DOHH2 (cell line): ENCODE results near the gene EIF4A3.

Source experiments
- H3F3A ChIP-seq: fragments of 200-600 bp; sonication (generic), shearing (Covaris generic); 2 replicates; pipeline ENCODE4 v1.6.0; 2016; ENCODE audit warnings: antibody characterized with exemption, mild to moderate bottlenecking; ENCODE audit not compliant: control insufficient read depth, insufficient read depth
- H3K27ac ChIP-seq: fragments of 200-600 bp; sonication (generic); 2 replicates; pipeline ENCODE4 v1.5.1; 2014; ENCODE audit warnings: low read depth, mild to moderate bottlenecking, low read length, moderate library complexity
- H3K27me3 ChIP-seq: fragments of 200-600 bp; sonication (generic); 2 replicates; pipeline ENCODE4 v1.6.1; 2014; ENCODE audit warnings: mild to moderate bottlenecking, low read length, mixed read lengths; ENCODE audit not compliant: control insufficient read depth
- H3K36me3 ChIP-seq: fragments of 200-600 bp; sonication (generic); 2 replicates; pipeline ENCODE4 v1.6.1; 2014; ENCODE audit warnings: mild to moderate bottlenecking, low read length, moderate library complexity, mixed read lengths; ENCODE audit not compliant: control insufficient read depth
- H3K4me1 ChIP-seq: fragments of 200-600 bp; sonication (generic); 2 replicates; pipeline ENCODE4 v1.6.1; 2014; ENCODE audit warnings: mild to moderate bottlenecking, low read length, mixed read lengths; ENCODE audit not compliant: control insufficient read depth
- H3K4me2 ChIP-seq: fragments of 200-600 bp; sonication (generic); 2 replicates; pipeline ENCODE4 v1.6.0; 2014; ENCODE audit warnings: mild to moderate bottlenecking, low read length, moderate library complexity
- H3K4me3 ChIP-seq: fragments of 200-600 bp; sonication (generic); 2 replicates; pipeline ENCODE4 v1.5.1; 2014; ENCODE audit warnings: mild to moderate bottlenecking, low read length, mixed read lengths
- H3K79me2 ChIP-seq: fragments of 200-600 bp; sonication (generic); 2 replicates; pipeline ENCODE4 v1.6.1; 2014; ENCODE audit warnings: mild to moderate bottlenecking, low read length, mixed read lengths; ENCODE audit not compliant: control insufficient read depth
- H3K9me2 ChIP-seq: fragments of 200-600 bp; sonication (generic); replicated peaks from 2 replicates; pipeline ENCODE4 v1.6.1; 2014; ENCODE audit warnings: mild to moderate bottlenecking, low read length, mixed read lengths; ENCODE audit not compliant: control insufficient read depth
- H3K9me3 ChIP-seq: fragments of 200-600 bp; sonication (generic); 2 replicates; pipeline ENCODE4 v1.6.1; 2014; ENCODE audit warnings: antibody characterized with exemption, low read length, mixed read lengths; ENCODE audit not compliant: control insufficient read depth, insufficient read depth
- H4K20me1 ChIP-seq: fragments of 200-600 bp; sonication (generic); 2 replicates; pipeline ENCODE4 v1.6.0; 2014; ENCODE audit warnings: low read depth, mild to moderate bottlenecking, antibody characterized with exemption, low read length, moderate library complexity; ENCODE audit not compliant: control insufficient read depth, insufficient read depth
- CTCF ChIP-seq: fragments of 200-600 bp; sonication (generic); IDR thresholded peaks from one replicate; pipeline ENCODE4 v1.5.1; 2014; ENCODE audit warnings: antibody characterized with exemption, mild to moderate bottlenecking, low read depth, low read length; ENCODE audit not compliant: poor library complexity, severe bottlenecking
- EZH2phosphoT487 ChIP-seq: fragments of 200-600 bp; sonication (generic); IDR thresholded peaks from 2 replicates; pipeline ENCODE4 v1.6.1; 2017; ENCODE audit warnings: borderline replicate concordance, mild to moderate bottlenecking, antibody characterized with exemption, low read length, moderate library complexity, mixed read lengths

EIF4A3 gene

GRCh38 chr17:80116276-80116920 lies 30.5 kb downstream of the EIF4A3 start:
- TF ChIP-seq CTCF = no peak
- no peak for TF ChIP-seq EZH2phosphoT487
- no peaks in the 10 kb centered on the region for H3K79me2 ChIP-seq
- H3K4me3 ChIP-seq = no peak overlapping the region
- H3F3A ChIP-seq = peaks cover 10% of the 10 kb centered on the region; the same call in 1 of the 2 replicates
- no peaks in the 10 kb centered on the region for H3K36me3 ChIP-seq
- peaks cover 21% of the 10 kb centered on the region for H3K4me1 ChIP-seq
- no peak overlapping the region for H3K4me2 ChIP-seq
- peaks cover 5% of the 10 kb centered on the region for H3K27me3 ChIP-seq
- no peaks in the 10 kb centered on the region for H4K20me1 ChIP-seq
- no peaks in the 10 kb centered on the region for H3K9me3 ChIP-seq
- H3K9me2 ChIP-seq = no peaks in the 10 kb centered on the region
- no peak overlapping the region for H3K27ac ChIP-seq

- TF ChIP-seq EZH2phosphoT487 (no peak), CTCF (no peak)
- no peaks in the 10 kb centered on the region for H3K36me3 ChIP-seq
- H3K27me3 ChIP-seq = peaks cover 5% of the 10 kb centered on the region
- no peaks in the 10 kb centered on the region for H4K20me1 ChIP-seq
- H3K27ac ChIP-seq = no peak overlapping the region
- no peaks in the 10 kb centered on the region for H3K9me2 ChIP-seq
- no peaks in the 10 kb centered on the region for H3K79me2 ChIP-seq
- H3F3A ChIP-seq = peaks cover 10% of the 10 kb centered on the region; the same call in 1 of the 2 replicates
- H3K9me3 ChIP-seq = no peaks in the 10 kb centered on the region
- peaks cover 21% of the 10 kb centered on the region for H3K4me1 ChIP-seq
- H3K4me3 ChIP-seq = no peak overlapping the region
- H3K4me2 ChIP-seq = no peak overlapping the region
These were observed 31.8 kb downstream of the EIF4A3 start for GRCh38 chr17:80115159-80115558.

- H3K9me3 ChIP-seq = no peaks in the 10 kb centered on the region
- TF ChIP-seq CTCF (no peak), EZH2phosphoT487 (no peak)
- no peaks in the 10 kb centered on the region for H4K20me1 ChIP-seq
- H3K27ac ChIP-seq = no peak overlapping the region
- peaks cover 5% of the 10 kb centered on the region for H3K27me3 ChIP-seq
- no peaks in the 10 kb centered on the region for H3K9me2 ChIP-seq
- H3K4me3 ChIP-seq = no peak overlapping the region
- no peaks in the 10 kb centered on the region for H3K36me3 ChIP-seq
- peaks cover 21% of the 10 kb centered on the region for H3K4me1 ChIP-seq
- peaks cover 10% of the 10 kb centered on the region; the same call in 1 of the 2 replicates for H3F3A ChIP-seq
- H3K4me2 ChIP-seq = no peak overlapping the region
- H3K79me2 ChIP-seq = no peaks in the 10 kb centered on the region
These were observed 32.2 kb downstream of the EIF4A3 start for GRCh38 chr17:80114758-80115157.
